Inflammatory macrophage treated with lipopolysaccharide for 4 hours (primary cell): ENCODE results near the gene PYGO2.
"Not testable (repeated sequence)": the region's sequence is repeated elsewhere in the genome, so short reads cannot be mapped to it uniquely, and the experiment has no call there.

Experiments used
- DNase-seq: peaks from one replicate; pipeline ENCODE4 v3.0.0-alpha.2; 2020

The PYGO2 gene

GRCh38 chr1:154977762-154978161, 16.2 kb upstream of the PYGO2 start:
- not testable (repeated sequence) for DNase-seq

GRCh38 chr1:154975409-154976059, 14.0 kb upstream of the PYGO2 start:
- DNase-seq, result peak; percentile 94

- peak; percentile 98 for DNase-seq
These were observed 13.3 kb upstream of the PYGO2 start for GRCh38 chr1:154974808-154975408.

DNA sequence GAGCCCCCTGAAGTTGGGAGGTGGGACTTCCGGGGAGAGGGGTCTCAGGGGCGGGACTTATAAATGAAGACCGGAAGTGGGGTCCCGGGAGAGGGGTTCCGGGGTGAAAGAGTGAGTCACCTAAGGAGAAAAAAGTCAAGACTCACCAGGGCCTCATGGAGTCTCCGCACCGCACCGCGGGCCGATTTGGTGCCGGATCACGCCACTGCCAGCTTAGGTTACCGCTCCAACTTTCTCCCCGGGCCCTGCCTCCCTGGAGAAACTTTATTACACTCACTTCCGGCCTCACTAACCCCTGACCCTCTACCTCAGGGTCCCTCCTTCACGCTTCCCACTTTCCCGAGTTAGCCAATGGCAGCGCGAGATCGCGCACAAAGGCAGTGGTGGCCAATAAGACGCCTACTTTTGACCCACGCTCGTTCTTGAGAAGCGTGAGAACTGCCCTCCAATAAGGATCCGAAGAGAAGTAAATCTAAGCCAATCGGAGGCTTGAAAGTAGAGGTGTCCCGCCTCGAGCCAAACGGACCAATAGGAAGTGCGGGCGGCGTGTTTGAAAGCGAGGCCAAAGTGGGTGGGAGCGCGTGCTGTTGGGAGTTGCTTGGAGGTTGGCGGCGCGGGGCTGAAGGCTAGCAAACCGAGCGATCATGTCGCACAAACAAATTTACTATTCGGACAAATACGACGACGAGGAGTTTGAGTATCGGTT, 12.7 kb upstream of the PYGO2 start, which contains the start of gene CKS1B:
Gene CKS1B, plus strand, starts transcription at position 580 of the 706 bp plus-strand sequence. Its CDS starts 65 bp downstream, at position 645.
- peak; percentile 100 for DNase-seq

DNA sequence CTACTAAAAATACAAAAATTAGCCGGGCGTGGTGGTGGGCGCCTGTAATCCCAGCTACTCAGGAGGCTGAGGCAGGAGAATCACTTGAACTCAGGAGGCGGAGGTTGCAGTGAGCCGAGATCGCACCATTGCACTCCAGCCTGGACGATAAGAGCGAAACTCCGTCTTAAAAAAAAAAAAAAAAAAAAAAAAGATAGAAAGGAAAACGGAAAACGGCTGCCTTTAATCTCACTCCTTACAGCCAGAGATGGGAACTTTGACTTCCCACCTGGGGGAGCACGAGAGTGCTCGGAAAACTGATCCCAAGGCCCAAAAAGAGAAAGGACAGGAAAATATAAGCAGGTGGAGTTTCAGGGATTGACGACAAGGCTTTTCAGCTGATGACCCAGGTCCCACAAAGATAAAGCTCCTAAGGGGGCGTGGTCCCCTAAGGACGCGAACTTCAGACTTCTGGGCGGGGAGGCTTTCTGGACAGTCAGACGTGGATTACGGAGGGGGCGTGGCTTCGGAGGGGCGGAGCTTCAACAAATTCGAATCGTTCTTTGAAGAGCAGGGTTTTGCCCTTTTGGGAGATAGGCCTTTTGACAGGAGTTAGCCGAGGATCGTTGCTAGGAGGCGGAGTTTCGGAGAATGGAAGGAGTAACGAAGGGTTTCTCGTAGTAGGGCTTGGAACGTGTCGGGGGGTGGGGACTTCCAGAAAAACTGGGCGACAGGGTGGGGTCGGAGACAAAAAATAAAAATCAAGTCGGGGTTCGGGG, 11.9 kb upstream of the PYGO2 start:
- DNase-seq, result peak; percentile 97

- DNase-seq, result no peak
These were observed 11.1 kb upstream of the PYGO2 start for GRCh38 chr1:154972517-154973343.

- DNase-seq, result no peak
These were observed 10.6 kb upstream of the PYGO2 start for GRCh38 chr1:154972213-154972516.

GRCh38 chr1:154971341-154971998, 9.9 kb upstream of the PYGO2 start:
- peak; percentile 29 for DNase-seq

- peak; percentile 70 for DNase-seq
These were observed 9.2 kb upstream of the PYGO2 start, which contains the start of gene SHC1 for GRCh38 chr1:154970631-154971340. TSS of gene SHC1 (minus strand) at chr1:154970747. CDS start at chr1:154970526, 221 bp downstream.

DNA sequence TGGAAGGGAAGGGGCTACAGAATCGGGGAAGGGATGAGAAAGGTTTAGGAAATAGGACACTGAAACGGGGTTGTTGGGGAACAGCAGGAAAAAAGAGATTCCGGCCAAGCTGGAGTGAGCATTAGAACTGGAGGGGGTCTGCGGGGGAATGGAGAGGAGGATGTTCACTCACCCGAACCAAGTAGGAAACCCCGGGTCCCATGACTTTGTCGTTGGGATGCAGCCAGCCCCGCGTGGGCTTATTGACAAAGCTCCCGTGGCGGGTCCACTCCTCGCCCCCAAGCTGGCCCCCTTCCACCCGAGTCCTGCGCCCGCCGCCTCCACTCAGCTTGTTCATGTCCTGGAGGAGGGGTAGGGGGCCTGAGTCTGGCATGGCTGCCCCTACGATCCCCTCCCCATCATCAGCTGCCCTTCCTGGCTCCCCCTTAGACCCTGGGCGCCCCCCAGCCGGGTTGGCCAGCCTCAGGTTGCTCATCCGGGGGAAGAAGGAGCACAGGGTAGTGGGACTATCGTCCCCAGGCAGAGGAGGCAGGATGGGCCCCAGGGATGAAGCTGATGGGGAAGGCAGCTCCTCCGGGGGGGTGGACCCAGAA, 8.4 kb upstream of the PYGO2 start:
- DNase-seq, result no peak

DNA sequence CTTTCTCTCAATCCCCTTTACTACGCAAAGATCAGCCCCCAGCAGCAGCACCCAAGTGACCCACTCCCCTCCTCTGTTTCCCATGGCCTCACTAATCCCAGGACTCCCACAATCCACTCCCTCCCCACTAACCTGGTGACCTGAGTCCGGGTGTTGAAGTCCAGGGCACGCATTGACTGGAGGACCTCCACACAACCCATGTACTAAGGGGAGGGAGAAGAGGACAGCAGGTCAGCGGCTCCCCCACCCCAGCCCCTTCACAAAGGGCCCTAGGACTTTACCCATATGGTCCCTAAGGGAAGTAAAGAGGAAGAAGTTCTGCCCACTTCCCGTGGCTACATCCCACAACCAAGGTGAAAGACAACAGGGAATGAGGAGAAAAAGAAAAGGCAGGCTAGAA, 7.7 kb upstream of the PYGO2 start:
- DNase-seq, result no peak

DNA sequence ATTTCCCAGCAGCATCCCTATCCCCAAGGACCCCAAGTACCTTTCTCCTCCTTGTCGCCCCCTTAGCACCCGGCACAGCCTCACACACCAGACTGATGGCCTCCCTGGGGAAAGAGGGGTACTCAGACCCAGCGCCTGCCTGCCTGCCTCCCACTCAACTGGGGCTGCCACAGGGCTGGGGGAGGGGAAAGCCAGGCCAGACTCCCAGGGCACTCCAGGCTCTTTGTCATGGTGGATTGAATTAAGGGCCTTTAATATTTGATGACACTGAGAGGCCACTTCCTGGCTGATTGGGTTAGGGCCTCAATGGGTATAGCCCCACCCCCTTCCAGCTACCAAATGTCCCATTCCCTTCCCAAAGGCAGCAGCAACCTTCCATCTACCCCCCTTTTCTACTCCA, 7.1 kb upstream of the PYGO2 start:
- DNase-seq, result no peak

- no peak for DNase-seq
These were observed 5.9 kb upstream of the PYGO2 start for GRCh38 chr1:154967331-154967950.

DNA sequence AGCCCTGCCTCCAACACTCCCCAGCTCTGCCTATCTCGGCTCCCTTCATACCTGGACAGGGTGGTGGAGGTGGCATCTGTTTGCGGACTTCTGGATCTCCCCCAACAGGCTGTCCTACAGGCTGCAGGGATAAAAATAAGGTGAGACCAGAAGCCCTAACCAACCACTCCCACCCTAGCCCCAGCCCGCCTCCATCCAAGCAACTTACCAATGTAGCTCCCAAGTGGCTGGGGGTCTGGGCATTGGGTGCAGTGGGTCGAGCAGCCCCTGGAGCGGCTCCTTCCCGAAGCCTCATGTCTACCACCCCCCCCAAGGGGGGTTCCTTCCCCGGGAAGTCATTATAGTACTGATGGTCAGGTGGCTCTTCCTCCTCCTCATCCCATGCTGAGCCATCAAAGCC, 4.5 kb upstream of the PYGO2 start:
- no peak for DNase-seq

DNA sequence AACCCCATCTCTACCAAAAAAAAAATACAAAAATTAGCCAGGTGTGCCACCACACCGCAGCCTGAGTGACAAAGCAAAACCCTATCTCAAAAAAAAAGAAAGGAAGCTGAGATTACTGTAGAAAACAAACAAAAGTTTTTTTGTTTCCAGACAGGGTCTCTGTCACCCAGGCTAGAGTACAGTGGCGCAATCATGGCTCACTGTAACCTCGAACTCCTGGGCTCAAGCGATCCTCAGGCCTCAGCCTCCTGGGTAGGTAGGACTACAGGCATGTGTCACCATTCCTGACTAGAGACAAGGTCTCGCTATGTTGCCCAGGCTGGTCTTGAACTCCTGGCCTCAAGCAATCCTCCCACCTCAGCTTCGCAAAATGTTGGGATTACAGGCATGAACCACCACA, 2.8 kb upstream of the PYGO2 start:
- DNase-seq, result no peak

GRCh38 chr1:154963643-154964042, 2.1 kb upstream of the PYGO2 start:
- DNase-seq, result no peak

- DNase-seq, result no peak
These were observed 1.3 kb upstream of the PYGO2 start for GRCh38 chr1:154962795-154963330.

GRCh38 chr1:154962156-154962749, 671 bp upstream of the PYGO2 start:
- no peak for DNase-seq

GRCh38 chr1:154960446-154961136, 991 bp downstream of the PYGO2 start:
- DNase-seq, result no peak
